GM18868 (cell line): ENCODE data around the gene UBXN7.
"Not testable (repeated sequence)": the region's sequence is repeated elsewhere in the genome, so short reads cannot be mapped to it uniquely, and the experiment has no call there.

Source experiments
- ATAC-seq: cut with Tn5 transposase; IDR thresholded peaks from one replicate; pipeline ENCODE4 v1.9.1; 2021; ENCODE audit warnings: mild to moderate bottlenecking, moderate library complexity; ENCODE audit not compliant: unreplicated experiment

The UBXN7 gene

GRCh38 chr3:196357905-196358304, 74.3 kb downstream of the UBXN7 start:
- no peak for ATAC-seq

GRCh38 chr3:196356556-196356955, 75.7 kb downstream of the UBXN7 start:
- no peak for ATAC-seq

GRCh38 chr3:196355668-196356067, 76.6 kb downstream of the UBXN7 start:
- ATAC-seq, result no peak

- no peak for ATAC-seq
Observed at GRCh38 chr3:196354132-196354531, 78.1 kb downstream of the UBXN7 start.

GRCh38 chr3:196351541-196351940, 80.7 kb downstream of the UBXN7 start:
- no peak for ATAC-seq

- ATAC-seq, result no peak
Observed at GRCh38 chr3:196350067-196350466, 82.2 kb downstream of the UBXN7 start.

- no peak for ATAC-seq
Observed at GRCh38 chr3:196348698-196349097, 83.5 kb downstream of the UBXN7 start.

GRCh38 chr3:196344663-196345062, 87.6 kb downstream of the UBXN7 start:
- ATAC-seq, result no peak

GRCh38 chr3:196343917-196344316, 88.3 kb downstream of the UBXN7 start:
- not testable (repeated sequence) for ATAC-seq

GRCh38 chr3:196341137-196341536, 91.1 kb downstream of the UBXN7 start:
- no peak for ATAC-seq

- no peak for ATAC-seq
Observed at GRCh38 chr3:196340466-196340865, 91.8 kb downstream of the UBXN7 start.

- no peak for ATAC-seq
Observed at GRCh38 chr3:196339493-196340254, 92.6 kb downstream of the UBXN7 start.

- ATAC-seq, result no peak
Observed at GRCh38 chr3:196339044-196339443, 93.2 kb downstream of the UBXN7 start.

- ATAC-seq, result no peak
Observed at GRCh38 chr3:196336319-196337145, 95.7 kb downstream of the UBXN7 start.

- ATAC-seq, result no peak
Observed at GRCh38 chr3:196335503-196335948, 96.7 kb downstream of the UBXN7 start.

- ATAC-seq, result no peak
Observed at GRCh38 chr3:196334982-196335381, 97.2 kb downstream of the UBXN7 start.

GRCh38 chr3:196332168-196332567, 100.1 kb downstream of the UBXN7 start:
- ATAC-seq, result no peak

GRCh38 chr3:196327405-196327804, 104.8 kb downstream of the UBXN7 start:
- no peak for ATAC-seq

GRCh38 chr3:196326936-196327335, 105.3 kb downstream of the UBXN7 start:
- ATAC-seq, result no peak

- no peak for ATAC-seq
Observed at GRCh38 chr3:196323691-196324090, 108.5 kb downstream of the UBXN7 start.

GRCh38 chr3:196323016-196323415, 109.2 kb downstream of the UBXN7 start:
- ATAC-seq, result no peak

GRCh38 chr3:196321162-196321561, 111.1 kb downstream of the UBXN7 start:
- no peak for ATAC-seq
